Keratinocyte (primary cell): ENCODE results near the gene FHAD1. TPM values are rescaled to one million over a fixed set of nuclear protein-coding genes. Genes with fewer than 3 reads are reported as not detected.
A peak's percentile ranks its signal among the peaks of the same experiment; 100 is the strongest.

ENCODE experiments used
- DNase-seq: peaks from one replicate; pipeline ENCODE4 v3.0.0-alpha.2; 2011; ENCODE audit warnings: low read depth, missing footprints, low spot score
- FAIRE-seq: peaks from 2 replicates; lab custom pipeline; 2011; peaks lifted over from hg19 to GRCh38; lab: Jason Lieb, UNC
- H2AFZ ChIP-seq: 2 replicates; pipeline ENCODE4 v1.6.0; 2012; ENCODE audit warnings: low read length, control low read depth, inconsistent platforms; ENCODE audit not compliant: control insufficient read depth
- H3K27ac ChIP-seq: 2 replicates; pipeline ENCODE4 v1.5.1; 2011; ENCODE audit warnings: low read length; ENCODE audit not compliant: control insufficient read depth, insufficient read depth
- H3K27me3 ChIP-seq: 3 replicates; pipeline ENCODE4 v1.6.0; 2011; ENCODE audit warnings: low read length; ENCODE audit not compliant: control insufficient read depth, insufficient read depth; ENCODE audit errors: extremely low read depth
- H3K36me3 ChIP-seq, 2 experiments: 2 replicates in 1 of 2; 3 replicates in 1 of 2; pipeline ENCODE4 v1.5.1; 2011; ENCODE audit warnings: low read length in 2 of 2, mild to moderate bottlenecking in 1 of 2; ENCODE audit not compliant: control insufficient read depth in 2 of 2, insufficient read depth in 2 of 2; ENCODE audit errors: extremely low read depth in 1 of 2
- H3K4me1 ChIP-seq: 3 replicates; pipeline ENCODE4 v1.5.1; 2011; ENCODE audit warnings: low read length; ENCODE audit not compliant: control insufficient read depth, insufficient read depth; ENCODE audit errors: extremely low read depth
- H3K4me2 ChIP-seq: 3 replicates; pipeline ENCODE4 v1.6.0; 2011; ENCODE audit warnings: low read depth, low read length; ENCODE audit not compliant: control insufficient read depth, insufficient read depth; ENCODE audit errors: extremely low read depth
- H3K4me3 ChIP-seq, 3 experiments: fragments of 200-600 bp in 1 of 3; sonication (generic) in 1 of 3; 2 replicates in 2 of 3; 3 replicates in 1 of 3; pipeline ENCODE4 v1.5.1; 2011 to 2016; ENCODE audit warnings: low read length in 3 of 3, mild to moderate bottlenecking in 3 of 3, control low read depth in 2 of 3, inconsistent platforms in 1 of 3, low read depth in 1 of 3, mixed read lengths in 1 of 3, mixed run types in 1 of 3, moderate library complexity in 1 of 3; ENCODE audit not compliant: control insufficient read depth in 2 of 3, insufficient read depth in 2 of 3; ENCODE audit errors: extremely low read depth in 1 of 3
- H3K79me2 ChIP-seq: 2 replicates; pipeline ENCODE4 v1.6.0; 2012; ENCODE audit warnings: low read length; ENCODE audit not compliant: control insufficient read depth, insufficient read depth
- H3K9ac ChIP-seq: 3 replicates; pipeline ENCODE4 v1.6.0; 2011; ENCODE audit warnings: low read length; ENCODE audit not compliant: control insufficient read depth, insufficient read depth; ENCODE audit errors: extremely low read depth
- H3K9me1 ChIP-seq: 3 replicates; pipeline ENCODE4 v1.6.0; 2011; ENCODE audit warnings: low read length; ENCODE audit not compliant: control insufficient read depth, insufficient read depth; ENCODE audit errors: extremely low read depth
- H3K9me3 ChIP-seq: 2 replicates; pipeline ENCODE4 v1.5.1; 2012; ENCODE audit warnings: low read depth, low read length; ENCODE audit not compliant: control insufficient read depth
- H4K20me1 ChIP-seq: 3 replicates; pipeline ENCODE4 v1.6.0; 2011; ENCODE audit warnings: low read length; ENCODE audit not compliant: control insufficient read depth, insufficient read depth; ENCODE audit errors: extremely low read depth
- EZH2 ChIP-seq: IDR thresholded peaks from one replicate; pipeline ENCODE4 v1.6.1; 2012; ENCODE audit warnings: inconsistent platforms, mild to moderate bottlenecking, low read length, moderate library complexity
- dilution Hi-C: fragments of 300-500 bp; cut with MboI; formaldehyde crosslinking; loops from one replicate; pipeline ENCODE4 v1.7.0; 2020; ENCODE audit warnings: low sequenced_read_pairs; ENCODE audit not compliant: extremely low pct_ligation_motif_present
- polyA plus RNA-seq, 5 experiments: library from polyadenylated mRNA; depleted of rRNA in 3 of 5; stranded (reverse) in 3 of 5; stranded (forward) in 1 of 5; unstranded in 1 of 5; fragments of >200 nt; gene quantifications; 1 replicate in 1 of 5; 2 replicates in 3 of 5; 3 replicates in 1 of 5; pipeline versions ENCODE4 v1.2.1 to v1.2.3, GENCODE V29; 2011 to 2012; ENCODE audit warnings: missing spikeins in 2 of 5, low read depth in 1 of 5, low replicate concordance in 1 of 5
- TF ChIP-seq, protein P1 (sequence below), 3 experiments: IDR thresholded peaks in 1 of 3; conservative IDR thresholded peaks in 1 of 3; optimal IDR thresholded peaks in 1 of 3; 2 replicates in 2 of 3; 3 replicates in 1 of 3; pipeline versions ENCODE3 to v1.5.1; 2011; ENCODE audit warnings: low read length in 3 of 3, mild to moderate bottlenecking in 3 of 3, moderate library complexity in 2 of 3, control low read depth in 1 of 3, inconsistent platforms in 1 of 3; ENCODE audit not compliant: insufficient read depth in 2 of 3; ENCODE audit errors: extremely low read depth in 1 of 3

Gene FHAD1
- polyA plus RNA-seq, 1 donor (not counting 4 experiments of a cell fraction or from before 2014, with no cell fraction given) = 0.09 TPM

DNA sequence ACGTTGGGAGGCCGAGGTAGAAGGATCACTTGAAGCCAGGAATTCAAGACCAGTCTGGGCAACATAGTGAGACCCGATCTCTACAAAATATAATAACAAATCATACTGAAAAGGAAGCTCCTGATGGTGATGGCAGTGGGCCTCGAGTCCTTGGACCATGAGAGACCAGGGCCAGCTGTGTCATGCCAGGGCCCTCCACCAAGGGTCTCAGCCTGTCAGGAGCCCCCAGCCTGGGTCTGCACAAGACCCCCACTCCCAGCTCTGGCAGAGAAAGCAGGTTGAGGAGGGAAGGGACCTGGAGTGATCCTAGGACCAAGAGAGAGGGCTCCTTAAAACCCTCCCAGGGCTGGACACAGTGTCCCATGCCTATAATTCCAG is 184.5 kb downstream of the FHAD1 start:
- no peak for TF ChIP-seq EZH2
- TF ChIP-seq, protein P1, sequence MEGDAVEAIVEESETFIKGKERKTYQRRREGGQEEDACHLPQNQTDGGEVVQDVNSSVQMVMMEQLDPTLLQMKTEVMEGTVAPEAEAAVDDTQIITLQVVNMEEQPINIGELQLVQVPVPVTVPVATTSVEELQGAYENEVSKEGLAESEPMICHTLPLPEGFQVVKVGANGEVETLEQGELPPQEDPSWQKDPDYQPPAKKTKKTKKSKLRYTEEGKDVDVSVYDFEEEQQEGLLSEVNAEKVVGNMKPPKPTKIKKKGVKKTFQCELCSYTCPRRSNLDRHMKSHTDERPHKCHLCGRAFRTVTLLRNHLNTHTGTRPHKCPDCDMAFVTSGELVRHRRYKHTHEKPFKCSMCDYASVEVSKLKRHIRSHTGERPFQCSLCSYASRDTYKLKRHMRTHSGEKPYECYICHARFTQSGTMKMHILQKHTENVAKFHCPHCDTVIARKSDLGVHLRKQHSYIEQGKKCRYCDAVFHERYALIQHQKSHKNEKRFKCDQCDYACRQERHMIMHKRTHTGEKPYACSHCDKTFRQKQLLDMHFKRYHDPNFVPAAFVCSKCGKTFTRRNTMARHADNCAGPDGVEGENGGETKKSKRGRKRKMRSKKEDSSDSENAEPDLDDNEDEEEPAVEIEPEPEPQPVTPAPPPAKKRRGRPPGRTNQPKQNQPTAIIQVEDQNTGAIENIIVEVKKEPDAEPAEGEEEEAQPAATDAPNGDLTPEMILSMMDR (optimal IDR thresholded peaks at IDR 0.05 in 1 of 3, IDR thresholded peaks at IDR 0.05 in 1 of 3, conservative IDR thresholded peaks at IDR 0.05 in 1 of 3; ENCODE audit: extremely low read depth in 1 of 3, insufficient read depth in 2 of 3, low read length in 3 of 3) = no peak
- dilution Hi-C loops = no loop called here
- Histone ChIP-seq H3K79me2 (no peaks in the 10 kb centered on the region), H2AFZ (no peak overlapping the region), H3K4me3 (no peak overlapping the region), H3K4me2 (no peak overlapping the region), H3K27me3 (no peaks in the 10 kb centered on the region), H3K9me3 (no peaks in the 10 kb centered on the region), H3K4me1 (peaks cover 10% of the 10 kb centered on the region), H3K9me1 (no peaks in the 10 kb centered on the region), H3K36me3 (peaks cover 8 to 26% of the 10 kb centered on the region in 2 experiments), H4K20me1 (peaks cover 3% of the 10 kb centered on the region), H3K9ac (no peak overlapping the region), H3K27ac (no peak overlapping the region)
- DNase-seq (no peak), FAIRE-seq (no peak)

DNA sequence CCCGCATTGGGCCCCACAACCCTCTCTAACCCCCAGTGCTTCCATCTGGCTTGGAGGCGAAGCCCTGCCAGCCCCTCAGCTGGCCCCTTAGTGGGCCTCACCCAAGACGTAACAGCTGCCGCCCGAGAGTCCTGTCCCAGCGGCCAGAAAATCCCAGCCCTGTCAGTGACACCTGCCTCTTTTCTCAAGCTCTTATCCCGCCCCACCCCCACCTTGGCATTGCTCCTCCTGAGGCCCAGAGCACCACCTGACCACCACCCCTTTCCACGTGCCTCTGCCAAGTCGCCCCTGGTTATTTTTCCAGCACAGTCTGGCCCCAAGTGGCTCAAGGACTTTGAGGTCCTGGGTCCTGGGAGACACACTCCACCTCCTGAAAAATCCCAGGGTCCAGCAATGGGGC is 185.3 kb downstream of the FHAD1 start:
- Histone ChIP-seq H3K27me3 (no peaks in the 10 kb centered on the region), H3K79me2 (no peaks in the 10 kb centered on the region), H3K4me2 (no peak overlapping the region), H3K27ac (peak overlapping the region; percentile 42), H2AFZ (no peak overlapping the region), H3K9me1 (no peaks in the 10 kb centered on the region), H4K20me1 (peaks cover 3% of the 10 kb centered on the region), H3K9me3 (no peaks in the 10 kb centered on the region), H3K36me3 (peaks cover 6 to 22% of the 10 kb centered on the region in 2 experiments), H3K4me3 (no peak overlapping the region), H3K9ac (no peak overlapping the region), H3K4me1 (peaks cover 6% of the 10 kb centered on the region)
- TF ChIP-seq EZH2 = no peak
- TF ChIP-seq, protein P1 (optimal IDR thresholded peaks at IDR 0.05 in 1 of 3, IDR thresholded peaks at IDR 0.05 in 1 of 3, conservative IDR thresholded peaks at IDR 0.05 in 1 of 3; ENCODE audit: extremely low read depth in 1 of 3, insufficient read depth in 2 of 3, low read length in 3 of 3) = no peak
- DNase-seq = no peak
- dilution Hi-C loops = no loop called here
- no peak for FAIRE-seq
